GM12875 (cell line): Measurements from ENCODE around the gene SEPHS2.

ENCODE experiments used
- H3K4me3 ChIP-seq: one replicate; pipeline ENCODE4 v1.5.1; 2011; ENCODE audit warnings: low read depth, low read length, control low read depth
- CTCF ChIP-seq: IDR thresholded peaks from 2 replicates; pipeline ENCODE4 v1.5.1; 2011; ENCODE audit warnings: low read depth, mild to moderate bottlenecking, control low read depth, inconsistent platforms, low read length, moderate library complexity, borderline replicate concordance; ENCODE audit not compliant: insufficient read depth

Gene SEPHS2

DNA sequence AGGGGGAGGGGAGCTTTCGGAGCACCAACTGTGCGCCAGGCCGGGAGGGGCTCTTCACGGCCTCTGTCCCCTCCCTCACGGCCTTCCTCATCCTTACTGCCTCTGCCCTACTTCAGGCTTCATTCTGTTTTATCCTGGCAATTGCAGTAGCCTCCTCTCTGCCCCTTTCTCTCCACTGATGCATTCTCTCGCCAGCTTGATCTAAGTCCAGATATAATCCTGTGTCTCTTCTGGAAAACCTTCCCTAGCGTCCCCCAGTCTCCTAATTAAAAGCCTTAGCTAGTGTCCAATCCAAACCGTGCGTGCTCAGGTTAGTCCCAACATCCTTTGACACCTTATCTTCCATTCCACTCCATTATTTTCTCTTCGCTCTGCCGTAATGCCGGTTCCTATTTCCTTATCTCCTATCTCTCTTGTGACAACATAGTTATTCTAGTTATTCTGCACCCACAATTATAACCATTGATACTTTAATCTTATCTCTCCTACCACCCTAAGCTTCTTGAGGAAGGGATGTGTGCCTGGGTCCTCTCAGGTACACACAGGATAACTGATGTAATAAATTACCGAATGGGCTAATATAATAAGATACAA lies 49.6 kb downstream of the SEPHS2 start:
- peak overlapping the region; percentile 73 for H3K4me3 ChIP-seq
- no peak for TF ChIP-seq CTCF

DNA sequence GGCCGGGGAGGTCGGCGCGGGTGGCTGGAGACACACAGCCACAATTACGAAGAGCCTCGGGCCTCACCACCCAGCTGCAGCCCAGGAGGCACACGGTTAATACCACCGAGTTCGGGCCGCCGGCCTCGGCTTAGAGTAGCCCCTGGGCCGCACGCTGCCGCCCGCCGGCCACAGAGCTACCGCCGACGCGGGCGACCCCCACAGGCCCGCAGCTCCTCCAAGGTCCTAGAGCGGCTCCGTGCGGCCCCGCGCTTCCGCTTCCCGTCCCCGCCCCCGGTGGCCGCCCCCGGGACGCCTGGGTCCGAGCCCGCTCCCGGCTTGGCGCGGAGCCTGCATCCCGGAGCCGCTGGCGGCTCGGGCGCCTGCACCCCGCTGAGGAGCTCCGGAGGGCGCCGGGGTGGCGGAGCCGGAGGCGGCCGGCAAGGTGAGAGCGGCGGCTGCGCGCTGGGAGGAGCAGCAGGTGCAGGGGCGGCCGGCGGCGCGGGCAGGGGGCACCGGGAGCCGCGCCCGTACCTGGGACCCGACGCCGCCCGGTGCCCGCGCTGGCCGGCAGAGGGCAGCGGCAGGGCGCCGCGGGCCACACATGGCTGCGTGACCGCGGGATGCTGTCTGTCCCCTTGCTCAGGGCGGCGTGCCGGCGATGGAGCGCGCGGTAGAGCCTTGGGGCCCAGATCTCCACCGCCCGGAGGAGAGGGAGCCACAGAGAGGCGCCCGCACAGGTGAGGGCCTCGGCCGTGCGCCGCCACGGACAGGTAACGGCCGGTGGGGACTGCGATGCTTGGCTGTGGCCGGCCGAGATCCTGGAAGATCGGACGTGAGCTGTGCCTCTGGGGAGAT lies 50.3 kb downstream of the SEPHS2 start, which contains the start of gene ZNF48:
Gene ZNF48 (plus strand): TSS at position 266 of the 837 bp plus-strand sequence. CDS start 375 bp downstream, at position 641.
- peak; percentile 51; the same call in 1 of the 2 replicates for TF ChIP-seq CTCF
- H3K4me3 ChIP-seq: peak within 1 kb of the TSS; percentile 73

DNA sequence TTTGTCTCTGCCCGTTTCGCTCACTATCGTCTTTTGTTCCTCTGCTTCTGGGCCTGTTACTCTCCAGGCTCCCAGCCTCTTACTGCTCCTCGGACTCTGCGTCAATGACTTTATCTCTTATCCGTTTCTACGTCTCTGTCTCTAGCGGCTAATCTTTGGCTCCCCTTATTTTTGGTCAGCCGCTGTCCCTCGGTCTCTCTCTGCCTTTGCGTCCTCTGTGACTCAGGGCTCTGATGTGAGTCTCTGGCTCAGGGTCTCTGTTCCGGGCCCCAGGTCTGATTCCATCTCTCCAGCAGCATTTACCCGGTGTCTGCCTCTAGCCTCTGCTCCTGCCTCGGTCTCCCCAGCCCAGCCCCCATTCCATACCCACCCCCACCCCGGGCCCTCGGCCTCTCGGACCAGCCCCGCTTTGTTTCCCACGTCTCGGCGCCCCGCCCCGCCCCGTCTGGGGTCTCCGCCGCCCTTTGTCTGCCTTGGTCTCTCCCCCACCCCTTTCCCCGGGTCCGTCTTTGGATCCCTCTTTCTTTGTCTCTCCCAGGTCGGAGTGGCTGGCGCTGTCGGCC lies 51.0 kb downstream of the SEPHS2 start:
- TF ChIP-seq CTCF: no peak
- peak overlapping the region; percentile 73 for H3K4me3 ChIP-seq
